Measurements from ENCODE around the gene ATP6V0A4.
"Not testable (repeated sequence)": the region's sequence is repeated elsewhere in the genome, so short reads cannot be mapped to it uniquely, and the experiment has no call there.

The ATP6V0A4 gene

GRCh38 chr7:138801256-138801655 lies 3.3 kb upstream of the ATP6V0A4 start:
- no peak for DNase-seq

DNA sequence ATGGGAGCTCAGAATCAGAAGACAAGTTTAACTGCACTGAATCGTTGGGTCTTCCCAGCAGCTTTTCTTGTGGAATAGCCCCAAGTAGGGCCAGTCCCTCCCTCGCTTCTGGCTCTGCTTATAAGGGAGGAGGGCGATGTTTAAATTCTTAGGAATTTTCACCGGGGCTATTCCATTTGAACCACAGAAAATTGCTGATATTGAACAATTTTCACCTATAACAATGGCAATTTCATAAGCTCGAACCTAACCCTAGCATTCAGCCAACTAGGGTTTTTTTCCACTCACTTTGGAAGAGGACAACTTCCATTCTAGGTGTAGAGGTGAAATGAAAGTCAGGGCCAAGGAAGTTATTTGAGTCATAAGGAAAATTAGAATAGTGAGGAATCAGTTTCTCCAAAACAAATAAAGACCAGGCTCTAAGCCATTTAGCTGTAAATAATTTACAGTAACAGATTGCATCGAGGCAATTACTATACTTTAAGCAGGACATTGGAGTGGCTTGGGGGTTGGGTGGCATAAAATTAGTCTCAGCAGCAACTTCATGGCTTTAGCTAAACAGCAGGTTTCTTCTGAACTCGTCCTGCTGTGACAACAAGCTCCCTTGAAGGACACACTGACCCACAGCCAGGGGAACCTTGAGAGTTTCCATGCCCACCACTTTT lies 1.5 kb upstream of the ATP6V0A4 start:
- DNase-seq = no peak

DNA sequence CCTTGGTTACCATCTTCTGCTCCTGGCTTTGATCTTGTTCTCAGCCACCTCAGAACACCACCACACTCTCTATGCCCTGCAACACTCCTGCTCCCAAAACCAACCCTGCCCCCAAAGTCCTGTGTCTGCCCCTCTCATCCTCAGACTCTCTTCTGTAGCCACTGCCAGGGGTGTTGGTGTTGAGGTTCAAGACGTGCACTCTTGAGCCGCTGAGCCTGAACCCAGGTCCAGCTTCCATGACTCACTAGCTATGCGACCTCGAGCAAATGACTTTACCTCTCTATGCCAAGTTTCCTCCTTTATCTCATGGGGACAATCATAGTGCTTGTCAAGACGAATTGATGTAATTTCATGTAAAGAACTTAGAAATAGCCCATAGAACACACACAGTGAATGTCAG lies 840 bp upstream of the ATP6V0A4 start:
- DNase-seq = no peak

GRCh38 chr7:138797046-138797445 lies 950 bp downstream of the ATP6V0A4 start:
- not testable (repeated sequence) for DNase-seq

DNA sequence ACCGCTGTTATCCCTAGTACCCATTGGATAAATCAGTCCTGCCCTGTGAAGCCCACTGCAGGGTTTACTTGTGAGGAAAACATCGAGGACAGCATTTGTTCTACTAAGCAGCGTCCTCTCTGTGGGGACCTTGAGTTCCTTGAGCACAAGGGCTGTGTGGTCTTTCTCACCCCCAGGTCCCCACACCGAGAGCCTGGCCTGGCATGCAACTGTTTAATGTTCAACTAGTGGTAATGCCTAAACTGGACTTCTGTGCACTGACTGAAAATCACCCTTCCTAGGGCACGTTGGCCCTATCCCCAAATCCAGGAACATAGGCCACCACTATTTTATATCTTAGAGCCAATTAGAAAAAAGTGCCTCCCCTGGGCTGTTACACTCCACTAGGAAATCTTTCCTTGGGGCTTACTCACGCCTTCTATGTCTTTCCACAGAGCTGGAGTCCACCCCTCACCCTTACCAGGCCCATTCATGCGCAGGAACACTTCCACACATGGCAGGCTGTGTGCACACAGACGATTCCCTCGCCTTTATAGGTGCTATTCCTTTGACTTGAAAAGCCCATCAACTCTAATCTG lies 1.9 kb downstream of the ATP6V0A4 start:
- DNase-seq = no peak

- no peak for DNase-seq
These were observed 12.2 kb downstream of the ATP6V0A4 start for GRCh38 chr7:138785587-138786437.

DNA sequence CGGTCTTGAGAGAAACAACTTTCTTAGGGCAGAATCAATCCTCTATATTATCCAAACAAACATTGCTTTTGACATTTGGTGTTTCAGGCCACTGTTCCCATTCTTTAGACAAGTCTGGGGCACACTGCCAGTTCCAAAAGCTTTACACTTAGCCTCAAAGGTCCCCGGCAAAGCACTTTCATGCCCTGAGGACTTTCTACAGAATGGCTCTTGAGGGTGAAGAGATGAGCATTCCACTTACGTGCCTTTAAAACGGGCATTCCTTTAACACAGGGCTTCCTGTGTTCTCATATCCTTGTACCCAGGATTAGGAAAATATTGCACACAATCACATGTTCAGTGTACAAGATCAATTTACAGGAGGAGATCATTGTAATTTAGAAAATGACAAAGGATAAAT lies 13.3 kb downstream of the ATP6V0A4 start:
- DNase-seq = no peak

- DNase-seq = no peak
These were observed 17.0 kb downstream of the ATP6V0A4 start for GRCh38 chr7:138781004-138781403.

GRCh38 chr7:138776166-138776833 lies 21.7 kb downstream of the ATP6V0A4 start:
- no peak for DNase-seq

- no peak for DNase-seq
These were observed 24.2 kb downstream of the ATP6V0A4 start for GRCh38 chr7:138773817-138774216.

DNA sequence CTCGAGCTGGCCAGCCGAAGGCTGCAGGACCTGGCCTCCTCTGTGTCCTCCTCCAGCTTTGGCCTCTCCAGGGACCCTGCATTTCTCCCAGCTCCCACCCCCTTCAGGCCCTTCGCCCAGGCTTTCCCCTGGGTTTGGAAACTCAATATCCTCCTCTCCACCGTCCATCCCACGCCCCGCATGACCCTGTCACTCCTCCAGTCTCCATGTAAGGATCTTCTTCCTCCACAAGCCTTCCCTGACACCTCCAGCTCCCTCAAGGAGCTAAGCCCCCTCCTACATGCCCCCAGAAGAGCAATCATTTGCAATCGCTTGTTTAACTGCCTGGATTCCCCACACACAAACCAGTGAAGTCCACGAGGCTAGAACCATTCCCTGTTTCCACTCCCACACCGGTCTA lies 24.8 kb downstream of the ATP6V0A4 start:
- DNase-seq = no peak

GRCh38 chr7:138770904-138771303 lies 27.1 kb downstream of the ATP6V0A4 start:
- DNase-seq = no peak

DNA sequence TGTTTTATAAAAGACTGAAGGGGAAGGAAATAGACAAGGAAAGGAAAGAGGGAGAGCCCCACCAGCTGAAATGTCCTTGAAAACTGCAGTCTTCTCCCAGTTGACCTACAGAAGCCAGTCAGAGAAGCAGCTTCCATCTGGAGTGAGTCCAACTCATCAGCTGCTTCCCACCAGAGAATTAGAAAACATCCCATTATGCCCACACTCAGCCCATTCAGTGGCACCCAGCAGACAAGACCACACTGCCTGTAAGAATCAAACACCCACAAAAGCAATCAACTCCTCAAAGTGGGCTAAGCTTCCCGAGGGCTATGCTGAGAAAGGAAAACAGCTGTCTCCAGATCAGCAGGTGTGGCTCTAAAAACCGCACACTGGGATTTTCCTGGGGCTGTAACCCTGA lies 29.8 kb downstream of the ATP6V0A4 start:
- no peak for DNase-seq

- DNase-seq = no peak
These were observed 41.3 kb downstream of the ATP6V0A4 start for GRCh38 chr7:138756591-138757242.

DNA sequence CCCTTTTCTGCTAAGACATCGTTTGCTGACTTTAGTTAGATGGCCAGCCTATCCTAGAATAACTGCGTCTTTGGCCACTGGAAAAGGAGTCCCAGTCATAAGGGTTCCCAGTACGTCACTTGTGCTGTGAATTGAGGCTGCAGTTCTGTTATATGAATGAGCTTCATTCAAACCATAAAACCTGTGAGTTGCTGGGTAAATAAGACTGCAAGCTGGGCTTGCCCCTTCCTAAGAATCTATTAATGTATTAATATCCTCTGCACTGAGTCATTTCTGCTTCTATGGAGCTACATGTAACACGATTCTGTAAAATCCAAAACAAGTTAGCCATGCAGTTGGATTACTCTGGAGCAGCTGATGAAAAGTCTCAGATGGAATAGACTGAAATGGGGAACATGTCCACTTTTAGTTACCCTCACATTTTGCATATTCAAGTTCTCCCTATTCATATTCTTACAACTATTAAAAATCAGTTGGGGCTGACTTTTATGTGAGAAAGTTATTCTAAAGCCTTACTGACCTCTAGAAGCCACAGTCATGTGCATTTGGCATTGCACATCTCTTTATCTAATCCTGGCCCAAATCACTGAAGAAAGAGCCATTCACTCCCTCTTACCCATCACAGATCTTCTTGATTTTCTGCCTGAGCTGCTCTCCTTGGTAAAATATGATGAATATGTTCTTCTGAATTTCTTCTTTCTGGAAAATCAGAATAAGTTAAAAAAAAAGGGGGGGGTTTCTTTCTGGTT lies 42.0 kb downstream of the ATP6V0A4 start:
- DNase-seq = no peak

GRCh38 chr7:138755331-138755747 lies 42.7 kb downstream of the ATP6V0A4 start:
- DNase-seq = no peak

GRCh38 chr7:138753610-138754009 lies 44.4 kb downstream of the ATP6V0A4 start:
- no peak for DNase-seq

DNA sequence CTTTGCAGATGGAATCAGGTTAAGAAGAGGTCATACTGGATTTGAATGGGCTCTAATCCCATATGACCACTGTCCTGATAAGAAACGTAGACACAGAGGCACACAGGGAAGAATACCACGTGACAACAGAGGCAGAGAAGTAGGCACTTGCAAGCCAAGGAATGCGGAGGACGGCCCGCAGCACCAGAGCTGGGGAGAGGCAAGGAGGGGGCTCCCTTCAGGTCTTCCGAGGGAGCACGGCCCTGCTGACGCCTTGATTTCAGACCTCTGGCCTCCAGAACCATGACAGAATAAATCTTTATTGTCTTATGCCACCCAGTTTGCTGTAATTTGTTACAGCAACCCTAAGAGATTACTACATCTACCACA lies 44.9 kb downstream of the ATP6V0A4 start:
- DNase-seq = no peak

- peak; percentile 98 for DNase-seq
These were observed 45.4 kb downstream of the ATP6V0A4 start for GRCh38 chr7:138752518-138753149.

DNA sequence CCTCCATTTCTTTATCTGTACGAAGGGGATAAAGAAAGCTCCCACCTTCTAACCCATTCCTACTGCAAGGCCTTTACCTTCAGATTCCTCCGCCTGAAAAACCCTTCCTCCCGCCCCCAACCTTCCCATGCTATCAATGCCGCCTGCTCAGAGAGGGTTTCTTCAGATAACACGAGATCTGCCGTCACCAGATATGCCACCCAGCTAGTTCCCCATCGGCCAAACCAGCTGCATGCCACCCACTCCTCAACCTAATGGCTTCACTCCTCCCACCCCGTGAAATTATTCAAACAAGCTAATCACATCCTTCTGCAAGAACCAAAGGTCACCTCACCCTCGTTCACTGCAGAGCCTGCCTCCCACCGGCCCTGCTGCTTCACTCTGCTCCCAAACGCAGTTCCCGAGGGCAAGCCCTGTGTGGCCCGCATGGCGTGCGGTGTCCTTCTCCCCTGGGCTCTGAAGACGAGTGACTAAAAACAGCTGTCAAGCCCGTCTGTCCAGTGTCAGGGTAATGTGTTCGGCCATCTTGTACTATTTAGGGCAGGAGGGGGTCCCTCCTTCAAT lies 47.0 kb downstream of the ATP6V0A4 start:
- no peak for DNase-seq

DNA sequence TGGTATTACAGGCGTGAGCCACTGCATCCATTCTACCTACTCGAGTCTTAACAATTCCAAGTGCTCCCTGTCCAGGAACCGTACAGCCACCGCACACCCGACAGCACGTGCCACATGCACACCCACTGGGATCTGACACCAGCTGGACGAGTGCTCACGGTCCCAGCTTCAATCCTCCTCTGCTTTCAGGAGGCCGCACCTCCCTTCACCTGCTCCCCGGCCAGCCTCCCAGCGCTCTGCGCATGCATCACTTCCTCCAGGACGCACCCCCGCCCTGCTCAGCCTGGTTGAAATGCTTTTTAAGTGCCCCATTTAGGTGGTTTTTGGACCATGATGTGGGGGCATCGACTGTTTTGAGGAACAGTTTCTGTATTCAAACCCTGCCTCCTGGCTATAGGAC lies 47.5 kb downstream of the ATP6V0A4 start:
- no peak for DNase-seq

Measured in central memory CD4-positive, alpha-beta T cell (primary cell).